T-helper 22 cell (primary cell): ENCODE results near the gene SMARCA2.
A peak's percentile ranks its signal among the peaks of the same experiment; 100 is the strongest.

ENCODE experiments used
- DNase-seq: peaks from one replicate; pipeline ENCODE4 v3.0.0-alpha.2; 2020; ENCODE audit warnings: low read depth

The SMARCA2 gene

DNA sequence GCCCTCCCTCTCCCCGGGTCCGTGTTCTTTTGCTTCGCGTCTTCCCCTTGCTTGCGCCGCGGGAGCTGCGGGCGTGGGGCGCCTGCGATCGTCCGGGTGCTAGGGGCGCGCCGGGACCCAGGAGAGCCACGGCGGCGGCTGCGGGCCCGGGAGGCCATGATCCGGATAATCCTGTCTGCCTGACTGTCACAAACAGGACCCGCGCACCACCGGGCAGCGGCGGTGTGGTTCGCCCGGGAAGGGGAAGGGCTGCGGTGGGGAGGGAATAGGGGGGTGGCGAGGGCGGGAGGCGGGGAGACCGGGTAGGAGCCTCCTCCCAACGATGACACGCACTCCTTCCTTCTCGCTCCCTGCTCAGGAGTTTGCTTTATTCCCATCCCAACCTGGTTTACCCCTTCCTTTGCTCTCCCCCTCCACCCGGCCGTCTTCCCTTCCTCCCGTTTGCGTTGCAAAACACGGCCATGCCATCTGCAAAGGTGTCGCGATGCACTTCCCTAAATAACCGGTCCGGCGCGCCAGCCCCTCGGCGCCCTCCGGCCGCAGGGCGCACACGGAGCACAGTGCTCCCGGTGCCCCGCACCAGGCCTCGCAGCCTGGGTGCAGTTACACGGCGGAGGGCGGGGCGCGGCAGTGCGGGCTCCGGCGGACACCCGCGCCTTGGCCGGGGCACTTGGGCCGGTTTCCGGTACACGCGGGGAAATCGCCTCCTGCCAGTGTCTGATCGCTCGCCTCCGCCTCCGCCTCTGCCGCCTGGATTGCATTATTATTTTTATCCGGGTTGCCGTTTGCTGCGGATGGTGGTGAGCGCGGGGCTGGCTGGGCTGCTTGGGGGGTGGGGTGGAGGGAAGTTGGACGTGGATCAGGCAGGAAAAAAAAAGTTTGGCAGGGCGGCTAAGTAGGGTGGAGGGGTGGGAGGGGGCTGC lies 1.5 kb downstream of the SMARCA2 start:
- peak; percentile 63 for DNase-seq

DNA sequence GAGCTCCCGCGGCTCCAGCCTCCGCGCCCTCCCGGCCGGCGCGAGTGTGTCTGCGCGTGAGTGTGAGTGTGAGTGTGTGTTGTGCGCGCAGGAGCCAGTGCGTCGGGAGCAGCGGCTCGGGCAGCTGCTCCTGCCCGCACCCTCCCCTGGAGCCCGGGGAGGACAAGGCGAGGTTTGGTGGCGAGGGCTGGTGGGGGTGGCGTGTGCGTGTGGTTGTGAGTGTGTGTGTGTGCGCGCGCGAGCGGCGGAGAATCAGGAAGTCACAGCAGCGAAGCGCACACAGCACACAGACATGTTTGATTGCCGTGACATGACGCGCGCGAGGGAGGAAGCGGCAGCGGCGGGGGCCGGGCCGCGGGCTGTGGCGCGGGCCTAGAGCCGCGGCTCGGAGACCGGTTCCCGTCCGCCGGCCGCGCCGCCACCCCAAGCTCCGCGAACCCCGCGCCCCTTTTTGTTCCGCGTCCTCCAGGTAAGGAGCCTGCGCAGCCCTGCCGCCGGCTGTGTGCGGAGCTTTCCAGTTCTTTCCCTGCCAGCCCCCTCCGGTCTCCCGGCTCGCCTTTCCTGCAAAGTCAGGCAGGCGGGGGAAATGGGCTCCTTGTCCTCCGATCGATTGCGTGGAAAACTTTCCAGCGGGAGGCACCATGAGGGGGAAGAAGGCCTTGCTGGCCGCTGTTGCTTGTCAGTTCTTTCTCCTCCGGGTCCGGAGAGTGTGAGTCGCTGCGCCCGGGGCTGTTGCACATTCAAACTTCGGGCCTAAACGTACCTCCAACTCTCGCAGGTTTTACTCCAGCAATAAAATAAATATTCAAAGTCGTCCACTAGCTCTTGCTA lies 2.4 kb downstream of the SMARCA2 start:
- peak; percentile 77 for DNase-seq

- no peak for DNase-seq
These were observed 3.1 kb downstream of the SMARCA2 start for GRCh38 chr9:2018162-2018643.

DNA sequence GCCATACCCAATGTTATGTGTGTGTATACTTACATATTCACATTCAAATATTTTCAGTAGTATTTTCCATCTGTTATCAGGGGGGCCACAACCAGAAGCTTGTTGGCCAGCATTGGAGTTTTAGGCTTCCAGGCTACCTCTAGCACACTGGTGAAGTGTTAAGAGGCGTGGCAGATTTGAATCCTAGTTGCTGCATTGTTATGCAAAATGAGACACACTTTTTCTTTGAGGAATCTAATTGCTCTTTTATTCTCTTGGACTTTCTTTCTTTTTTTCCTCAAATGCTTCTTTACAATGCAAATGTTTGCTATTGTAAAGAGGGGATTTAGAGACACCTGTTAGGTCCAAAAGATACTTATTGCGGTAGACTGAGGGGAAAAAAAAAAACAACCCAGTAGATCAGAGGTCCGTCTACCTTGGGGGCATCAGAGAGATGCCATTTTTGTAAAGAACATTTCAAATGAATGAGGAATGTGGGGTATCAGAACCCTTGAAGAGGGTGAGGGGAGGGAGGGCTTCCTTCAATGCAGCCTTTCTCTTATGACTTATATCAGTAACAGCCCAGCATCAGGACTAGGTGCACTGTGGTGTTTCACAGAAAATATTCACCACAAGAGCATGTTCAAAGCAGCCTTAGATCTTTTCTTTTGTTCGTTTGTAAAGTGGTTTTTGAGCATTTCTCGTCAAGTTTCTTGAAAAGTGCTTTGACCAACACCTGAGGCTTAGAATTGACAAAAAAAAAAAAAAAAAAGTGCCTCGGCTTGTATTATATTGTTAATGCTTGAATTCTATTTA lies 3.8 kb downstream of the SMARCA2 start:
- peak; percentile 10 for DNase-seq

DNA sequence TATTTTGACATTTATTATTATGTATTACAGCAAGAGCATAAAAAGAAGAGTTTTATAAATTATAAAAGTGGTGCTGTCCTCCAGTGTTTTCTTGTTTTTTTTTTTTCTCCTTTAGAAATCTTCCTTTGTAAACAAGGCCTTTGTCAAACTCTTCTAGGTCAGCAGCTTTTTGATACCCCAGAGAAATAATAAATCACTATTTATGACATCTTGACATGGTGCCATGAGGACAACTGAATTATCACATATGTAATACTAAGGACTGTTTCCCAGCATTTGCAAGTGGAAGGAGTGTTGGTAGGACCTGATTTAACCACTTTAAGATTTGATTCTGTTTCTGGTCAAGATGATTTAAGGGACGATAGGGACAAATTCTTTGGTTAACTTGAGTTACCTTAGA lies 4.6 kb downstream of the SMARCA2 start:
- no peak for DNase-seq

DNA sequence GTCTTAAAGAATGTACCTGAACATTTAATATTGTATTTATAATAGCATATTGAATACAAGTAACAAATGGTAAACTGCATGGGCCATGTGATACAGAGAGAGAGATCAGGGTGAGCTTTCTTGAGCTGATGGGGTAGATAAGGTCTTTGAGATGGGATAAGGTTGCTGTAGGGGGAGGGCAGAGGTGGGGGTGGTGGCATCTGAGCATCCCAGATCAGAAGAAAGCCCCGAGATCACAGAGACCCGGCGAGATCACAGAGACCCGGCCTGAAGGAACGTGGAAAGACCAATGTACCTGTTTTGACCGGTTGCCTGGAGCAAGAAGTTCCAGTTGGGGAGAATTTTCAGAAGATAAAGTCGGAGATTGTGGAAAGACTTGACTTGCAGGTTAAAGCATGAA lies 6.6 kb downstream of the SMARCA2 start:
- DNase-seq = no peak

GRCh38 chr9:2022560-2022959 lies 7.4 kb downstream of the SMARCA2 start:
- DNase-seq = no peak

GRCh38 chr9:2023042-2023441 lies 7.9 kb downstream of the SMARCA2 start:
- DNase-seq = no peak

- no peak for DNase-seq
These were observed 8.4 kb downstream of the SMARCA2 start for GRCh38 chr9:2023532-2023931.

DNA sequence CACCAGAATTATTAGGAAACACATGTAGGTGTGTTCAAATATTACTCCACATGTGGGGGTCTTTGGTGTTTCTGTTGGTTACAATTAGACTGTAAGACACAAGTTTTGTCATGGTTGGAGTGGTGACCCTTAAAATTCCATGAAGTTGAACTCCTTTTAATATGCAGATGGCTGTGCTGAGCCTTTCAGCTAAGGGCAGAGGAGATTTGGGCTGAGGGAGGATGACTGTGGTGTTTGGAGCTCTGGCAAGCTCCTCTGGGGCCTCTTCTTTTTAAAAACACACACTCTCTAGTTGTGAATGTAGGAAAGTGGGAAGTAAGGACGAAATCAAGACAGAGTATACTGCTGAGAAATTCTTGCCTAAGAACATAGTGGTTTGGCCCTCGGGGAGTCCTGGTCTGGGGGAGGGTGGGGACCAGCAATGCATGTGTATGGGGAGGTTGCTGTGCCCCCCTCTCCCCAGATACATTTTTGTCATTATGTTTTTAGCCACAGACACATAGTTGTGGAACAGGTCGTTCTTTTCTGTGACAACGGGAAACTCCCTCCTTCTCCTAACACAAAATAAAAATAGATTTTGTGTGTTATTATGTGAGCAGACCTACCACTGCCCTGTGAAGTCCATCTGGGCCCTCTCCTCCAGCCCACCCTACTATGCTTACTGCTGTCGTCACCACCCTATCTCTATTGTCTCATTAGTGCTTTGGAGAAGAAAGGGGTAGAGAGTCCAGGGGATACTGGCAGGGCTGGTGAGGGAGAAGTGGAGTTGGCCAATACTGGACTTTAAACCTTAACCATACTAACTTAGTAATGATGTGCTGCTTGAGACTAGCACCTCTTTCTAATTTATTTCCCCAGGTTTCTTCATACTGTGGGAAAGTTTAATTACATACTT lies 10.0 kb downstream of the SMARCA2 start:
- DNase-seq = no peak

DNA sequence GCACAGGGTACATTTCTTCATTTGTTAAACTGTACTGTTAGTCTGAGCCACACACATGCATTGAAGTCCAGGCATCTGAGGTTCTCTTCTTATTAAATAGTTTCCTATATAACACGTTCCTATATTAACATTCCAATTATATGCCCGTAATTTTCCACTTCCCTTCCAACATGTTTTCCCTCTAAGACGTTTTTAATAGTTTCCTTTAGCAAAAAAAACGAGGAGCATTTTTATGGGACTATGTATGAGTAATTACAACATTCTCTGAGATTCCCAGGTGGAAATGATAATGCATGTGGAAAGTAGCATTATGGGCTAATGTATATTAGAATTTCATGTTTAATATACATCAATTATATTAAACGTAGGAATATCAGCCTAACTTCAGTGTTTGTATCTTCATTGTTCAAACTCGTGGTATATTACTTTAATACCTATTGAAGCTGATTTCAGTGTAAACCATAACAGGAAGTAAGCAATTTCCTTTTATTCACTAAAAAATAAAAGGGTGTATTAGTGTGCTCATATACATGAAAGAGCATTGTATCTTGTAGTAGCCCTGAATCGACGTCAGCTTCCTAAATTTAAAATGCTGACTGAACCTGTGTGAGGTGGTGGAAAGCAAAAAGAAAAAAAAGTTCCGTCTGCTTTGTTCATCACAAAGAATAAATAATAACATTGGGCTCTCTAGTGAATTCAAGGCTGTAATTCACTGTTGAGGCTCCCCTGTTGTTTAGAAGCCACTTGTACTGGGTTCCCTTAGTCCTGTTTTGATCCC lies 11.3 kb downstream of the SMARCA2 start:
- DNase-seq = peak; percentile 20

GRCh38 chr9:2027543-2028160 lies 12.5 kb downstream of the SMARCA2 start:
- DNase-seq = no peak

GRCh38 chr9:2028888-2029287 lies 13.7 kb downstream of the SMARCA2 start:
- no peak for DNase-seq

DNA sequence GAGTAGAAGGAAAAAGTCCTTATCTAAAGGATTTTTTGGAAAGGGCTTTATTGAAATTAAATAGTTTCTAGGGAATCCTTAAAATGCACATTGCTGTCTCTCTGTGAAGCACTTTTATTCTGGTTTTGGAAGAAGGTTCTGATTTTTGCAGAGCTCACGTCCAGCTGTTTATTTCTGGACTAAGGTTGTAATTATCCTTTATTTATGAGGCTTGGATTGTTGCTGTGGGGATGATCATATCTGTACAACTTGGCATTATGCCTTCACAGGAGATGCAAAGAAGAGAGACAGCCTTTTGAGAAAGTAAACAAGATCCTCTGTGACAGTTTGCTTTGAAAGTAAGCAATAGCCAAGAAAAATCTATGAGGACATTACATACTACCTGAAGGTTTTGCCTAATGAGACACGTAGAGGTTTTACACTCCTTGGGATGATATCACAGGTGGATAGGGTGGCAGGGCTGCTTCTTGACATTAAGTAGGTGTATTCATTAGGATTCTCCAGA lies 14.6 kb downstream of the SMARCA2 start:
- DNase-seq = no peak

DNA sequence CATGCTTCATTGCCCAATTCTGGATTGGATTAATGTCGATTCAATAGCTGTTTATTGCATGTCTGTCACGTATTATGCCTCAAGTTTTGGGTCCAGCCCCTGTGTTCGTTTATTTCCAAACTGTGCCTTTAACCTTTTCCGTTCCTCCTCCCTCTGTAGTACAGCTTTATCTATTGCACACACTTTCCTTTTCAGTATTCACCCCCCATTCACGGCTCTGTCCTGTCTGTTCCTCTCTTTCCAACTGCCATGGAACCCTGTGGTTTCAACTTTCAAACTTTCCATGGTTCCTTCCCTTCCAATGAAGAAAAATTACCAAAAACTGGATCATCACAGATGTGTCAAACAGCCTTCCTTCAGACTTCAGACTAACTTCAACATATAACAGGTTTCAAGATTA lies 17.1 kb downstream of the SMARCA2 start:
- no peak for DNase-seq

GRCh38 chr9:2036844-2037243 lies 21.7 kb downstream of the SMARCA2 start:
- no peak for DNase-seq

- DNase-seq = no peak
These were observed 24.4 kb downstream of the SMARCA2 start for GRCh38 chr9:2039294-2040180.

DNA sequence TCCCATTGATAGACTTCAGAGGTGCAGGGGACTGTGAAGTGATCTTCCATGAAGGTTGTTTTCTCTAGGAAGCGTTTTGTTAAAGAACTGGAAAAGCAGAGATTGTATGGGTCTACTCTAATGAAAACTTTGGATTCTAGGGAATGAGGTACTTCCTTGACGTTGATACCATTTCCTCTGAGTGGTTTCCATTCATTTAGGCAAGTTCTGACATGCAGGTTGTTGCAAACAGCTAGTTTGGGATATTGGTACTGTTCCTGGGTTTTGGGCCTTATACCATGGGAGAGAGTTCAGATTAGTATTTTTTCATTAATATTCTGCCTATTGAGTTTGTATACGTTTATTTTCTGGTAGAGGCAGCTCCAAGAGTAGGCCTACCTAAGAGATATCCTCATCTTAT lies 25.7 kb downstream of the SMARCA2 start:
- no peak for DNase-seq

DNA sequence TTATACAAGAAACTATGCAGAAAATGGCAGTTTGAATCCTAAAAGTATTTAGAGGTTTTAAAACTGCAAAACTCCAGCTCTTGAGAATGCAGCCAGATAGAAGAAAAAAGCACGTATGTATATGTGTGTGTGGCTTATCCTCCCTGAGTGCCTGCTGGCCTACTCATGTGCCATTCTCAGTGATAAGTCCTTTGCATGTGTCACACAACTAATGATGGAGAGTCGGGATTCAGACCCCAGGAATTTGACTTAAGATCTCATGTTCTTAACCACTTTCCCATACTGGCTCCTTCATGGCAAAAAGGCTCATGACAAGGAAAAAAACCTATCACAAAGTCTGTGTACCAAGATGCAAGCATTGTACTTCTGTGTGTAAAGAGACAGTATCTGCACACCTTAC lies 26.6 kb downstream of the SMARCA2 start:
- DNase-seq = no peak
